Embryonic facial prominence (tissue), 1 donor: ENCODE measurements around the gene DZIP1.
A peak's percentile ranks its signal among the peaks of the same experiment; 100 is the strongest.
"Not testable (repeated sequence)": the region's sequence is repeated elsewhere in the genome, so short reads cannot be mapped to it uniquely, and the experiment has no call there.

Experiments used
- DNase-seq: peaks from one replicate; pipeline ENCODE4 v3.0.0-alpha.2; 2016; ENCODE audit errors: extremely low spot score

The DZIP1 gene

GRCh38 chr13:95644601-95645052 is at the start of gene DZIP1:
Gene DZIP1 (minus strand): TSS chr13:95644706. CDS start chr13:95642029, 2,677 bp downstream.
- peak; percentile 39 for DNase-seq

GRCh38 chr13:95690986-95691385 is 46.5 kb upstream of the DZIP1 start:
- not testable (repeated sequence) for DNase-seq

- no peak for DNase-seq
These were observed 45.0 kb upstream of the DZIP1 start for GRCh38 chr13:95689582-95689926.

- DNase-seq = not testable (repeated sequence)
These were observed 40.5 kb upstream of the DZIP1 start for GRCh38 chr13:95684960-95685359.

- DNase-seq = no peak
These were observed 39.9 kb upstream of the DZIP1 start for GRCh38 chr13:95684418-95684817.

- DNase-seq = no peak
These were observed 35.2 kb upstream of the DZIP1 start for GRCh38 chr13:95679722-95680121.

GRCh38 chr13:95678967-95679366 is 34.5 kb upstream of the DZIP1 start:
- no peak for DNase-seq

GRCh38 chr13:95677564-95678266 is 33.2 kb upstream of the DZIP1 start:
- DNase-seq = peak; percentile 8

- DNase-seq = peak; percentile 93
These were observed 32.5 kb upstream of the DZIP1 start, which contains the start of gene DNAJC3 for GRCh38 chr13:95676762-95677563. Gene DNAJC3 (plus strand): TSS chr13:95677139. CDS start chr13:95677256, 117 bp downstream.

- DNase-seq = no peak
These were observed 31.7 kb upstream of the DZIP1 start for GRCh38 chr13:95676105-95676761.

- DNase-seq = no peak
These were observed 27.1 kb upstream of the DZIP1 start for GRCh38 chr13:95671597-95671996.

- DNase-seq = not testable (repeated sequence)
These were observed 22.7 kb upstream of the DZIP1 start for GRCh38 chr13:95667235-95667634.

GRCh38 chr13:95660981-95661581 is 16.6 kb upstream of the DZIP1 start:
- no peak for DNase-seq

- DNase-seq = no peak
These were observed 15.0 kb upstream of the DZIP1 start for GRCh38 chr13:95659500-95659899.

- DNase-seq = no peak
These were observed 12.0 kb upstream of the DZIP1 start for GRCh38 chr13:95656386-95657015.

GRCh38 chr13:95652821-95653220 is 8.3 kb upstream of the DZIP1 start:
- no peak for DNase-seq

GRCh38 chr13:95652244-95652764 is 7.8 kb upstream of the DZIP1 start:
- no peak for DNase-seq

GRCh38 chr13:95650696-95651095 is 6.2 kb upstream of the DZIP1 start:
- DNase-seq = no peak

GRCh38 chr13:95647321-95647720 is 2.8 kb upstream of the DZIP1 start:
- no peak for DNase-seq

GRCh38 chr13:95643936-95644598 is 439 bp downstream of the DZIP1 start:
- DNase-seq = no peak

GRCh38 chr13:95643571-95643935 is 953 bp downstream of the DZIP1 start:
- no peak for DNase-seq
